Activated naive CD4-positive, alpha-beta T cell treated with anti-CD3 and anti-CD28 coated beads for 36 hours (primary cell): ENCODE results near the gene PLD1. TPM values are rescaled to one million over a fixed set of nuclear protein-coding genes. Genes with fewer than 3 reads are reported as not detected.

Experiments
- CTCF ChIA-PET: fragments of 350-600 bp; sonication (Branson Sonifier 250); formaldehyde crosslinking; loops from one replicate; lab custom pipeline; 2021; ENCODE audit warnings: antibody characterized with exemption; lab: Charles Lee
- DNase-seq: peaks from one replicate; pipeline ENCODE4 v3.0.0-alpha.2; 2020
- H3K27ac Mint-ChIP-seq: one replicate; pipeline ENCODE4 v1.8.0; 2021; ENCODE audit warnings: mild to moderate bottlenecking, mixed read lengths
- H3K27me3 Mint-ChIP-seq: one replicate; pipeline ENCODE4 v1.8.0; 2021; ENCODE audit warnings: low read depth, mixed read lengths
- H3K36me3 Mint-ChIP-seq: one replicate; pipeline ENCODE4 v1.8.0; 2021; ENCODE audit warnings: low read depth, mixed read lengths
- H3K4me1 Mint-ChIP-seq: one replicate; pipeline ENCODE4 v1.8.0; 2021; ENCODE audit warnings: low read depth, mixed read lengths
- H3K4me3 Mint-ChIP-seq: one replicate; pipeline ENCODE4 v1.8.0; 2021; ENCODE audit warnings: mild to moderate bottlenecking, moderate library complexity, mixed read lengths
- H3K9me3 Mint-ChIP-seq: one replicate; pipeline ENCODE4 v1.8.0; 2021; ENCODE audit warnings: mixed read lengths
- intact Hi-C: fragments of 100-400 bp; cut with micrococcal nuclease; formaldehyde crosslinking; loops from one replicate; pipeline ENCODE4 v1.15.1; 2023
- total RNA-seq, 2 experiments: library from RNA; stranded (reverse); gene quantifications; one replicate each; pipeline ENCODE4 v1.2.3, GENCODE V29; 2021

The PLD1 gene
- total RNA-seq, 2 experiments from 2014 or later, result 0.25 TPM; not detected in 1

GRCh38 chr3:171653701-171654100, 156.6 kb downstream of the PLD1 start:
- CTCF ChIA-PET, result interaction anchor here (0.5 kb wide), 1 partner anchor 691 kb away, joined by 3 read pairs; no protein-coding TSS in a partner anchor
- Mint-ChIP-seq H3K4me1 (no peaks in the 10 kb centered on the region), H3K27ac (no peak overlapping the region), H3K36me3 (no peaks in the 10 kb centered on the region), H3K9me3 (no peaks in the 10 kb centered on the region), H3K27me3 (no peaks in the 10 kb centered on the region), H3K4me3 (no peak overlapping the region)
- intact Hi-C loops, result no loop called here
- no peak for DNase-seq

DNA sequence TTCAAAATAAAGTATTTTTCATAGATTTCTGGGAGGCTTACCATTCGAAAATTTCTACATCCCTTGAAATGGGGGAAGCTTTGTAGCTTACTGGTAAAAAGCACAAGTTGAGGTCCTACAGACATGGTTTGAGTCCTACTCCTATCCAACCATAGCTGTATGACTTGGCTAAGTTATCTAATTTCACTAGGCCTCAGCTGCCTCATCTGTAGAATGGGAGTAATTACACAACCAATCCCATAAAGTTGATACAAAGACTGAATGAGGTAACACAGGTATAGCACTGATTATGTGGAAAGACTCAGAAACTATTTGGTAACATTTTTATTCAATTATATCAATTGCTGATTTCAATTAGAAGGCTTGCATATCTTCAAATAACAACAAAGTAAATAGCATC, 157.4 kb downstream of the PLD1 start:
- Mint-ChIP-seq H3K9me3 (no peaks in the 10 kb centered on the region), H3K27ac (no peak overlapping the region), H3K27me3 (no peaks in the 10 kb centered on the region), H3K4me1 (no peaks in the 10 kb centered on the region), H3K4me3 (no peak overlapping the region), H3K36me3 (no peaks in the 10 kb centered on the region)
- DNase-seq, result no peak
- CTCF ChIA-PET, result interaction anchor here (0.5 kb wide), 1 partner anchor 690 kb away, joined by 3 read pairs; no protein-coding TSS in a partner anchor
- intact Hi-C loops, result no loop called here

- H3K27ac Mint-ChIP-seq, result no peak overlapping the region
- CTCF ChIA-PET, result interaction anchor here (1.3 to 1.6 kb wide), 2 partner anchors 36 to 122 kb away, joined by 3 to 9 read pairs; no protein-coding TSS in a partner anchor
These were observed 160.2 kb downstream of the PLD1 start for GRCh38 chr3:171649911-171650592.

GRCh38 chr3:171649267-171649666, 161.0 kb downstream of the PLD1 start:
- H3K36me3 Mint-ChIP-seq, result no peaks in the 10 kb centered on the region
- H3K9me3 Mint-ChIP-seq, result no peaks in the 10 kb centered on the region
- intact Hi-C loops, result loop anchor here (10.0 kb wide), 1 partner anchor 1016 kb away; no protein-coding TSS in a partner anchor
- CTCF ChIA-PET, result interaction anchor here (1.3 kb wide), 2 partner anchors 35 to 122 kb away, joined by 3 to 4 read pairs; no protein-coding TSS in a partner anchor
- H3K27ac Mint-ChIP-seq, result no peak overlapping the region
- no peak for DNase-seq
- H3K4me3 Mint-ChIP-seq, result no peak overlapping the region
- H3K4me1 Mint-ChIP-seq, result no peaks in the 10 kb centered on the region
- H3K27me3 Mint-ChIP-seq, result no peaks in the 10 kb centered on the region

More at GRCh38 chr3:171649911-171650592, 160.2 kb downstream of the PLD1 start:
- H3K36me3 Mint-ChIP-seq, result no peaks in the 10 kb centered on the region
- no peak for DNase-seq
- H3K9me3 Mint-ChIP-seq, result no peaks in the 10 kb centered on the region
- H3K4me1 Mint-ChIP-seq, result no peaks in the 10 kb centered on the region
- intact Hi-C loops, result loop anchor here (10.0 kb wide), 1 partner anchor 1015 kb away; no protein-coding TSS in a partner anchor
- no peak overlapping the region for H3K4me3 Mint-ChIP-seq
- H3K27me3 Mint-ChIP-seq, result no peaks in the 10 kb centered on the region

- CTCF ChIA-PET, result interaction anchor here (1.3 to 1.5 kb wide), 2 partner anchors 123 to 124 kb away, joined by 4 to 12 read pairs; no protein-coding TSS in a partner anchor
- H3K4me3 Mint-ChIP-seq, result no peak overlapping the region
- DNase-seq, result no peak
- no peaks in the 10 kb centered on the region for H3K36me3 Mint-ChIP-seq
- H3K4me1 Mint-ChIP-seq, result no peaks in the 10 kb centered on the region
- H3K9me3 Mint-ChIP-seq, result no peaks in the 10 kb centered on the region
- no peak overlapping the region for H3K27ac Mint-ChIP-seq
- H3K27me3 Mint-ChIP-seq, result no peaks in the 10 kb centered on the region
- intact Hi-C loops, result loop anchor here (10.0 kb wide), 1 partner anchor 1017 kb away; no protein-coding TSS in a partner anchor
These were observed 162.2 kb downstream of the PLD1 start for GRCh38 chr3:171648069-171648468.

- Mint-ChIP-seq H3K27ac (no peak overlapping the region), H3K4me3 (no peak overlapping the region), H3K4me1 (no peaks in the 10 kb centered on the region), H3K27me3 (no peaks in the 10 kb centered on the region), H3K36me3 (no peaks in the 10 kb centered on the region), H3K9me3 (no peaks in the 10 kb centered on the region)
- intact Hi-C loops, result loop anchor here (1.0 to 10.0 kb wide), 4 partner anchors 126 to 1018 kb away; no protein-coding TSS in a partner anchor
- DNase-seq, result no peak
- CTCF ChIA-PET, result interaction anchor here (0.7 to 3.4 kb wide), 7 partner anchors 9 to 188 kb away, joined by 3 to 28 read pairs (median 3); no protein-coding TSS in a partner anchor
These were observed 163.7 kb downstream of the PLD1 start for GRCh38 chr3:171646357-171647133.

DNA sequence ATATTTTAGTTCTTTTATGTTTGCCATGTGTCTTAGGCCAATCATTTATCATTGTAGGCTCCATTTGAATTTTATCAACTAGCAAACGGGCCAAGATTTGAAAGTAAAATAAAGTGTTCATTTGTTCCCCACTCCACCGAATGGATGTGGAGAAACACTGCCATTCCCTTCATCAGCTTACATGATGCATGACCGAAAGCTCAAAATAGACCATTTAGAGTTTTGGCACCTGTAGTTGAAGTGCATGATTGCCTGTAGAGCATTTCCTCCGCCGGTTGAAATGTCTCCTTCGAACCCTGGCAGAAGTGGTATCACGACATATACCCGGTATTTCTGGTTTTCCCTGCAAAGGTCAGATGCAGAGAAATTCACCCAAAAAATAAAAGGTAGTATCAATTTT, 165.6 kb downstream of the PLD1 start:
- Mint-ChIP-seq H3K4me3 (no peak overlapping the region), H3K36me3 (no peaks in the 10 kb centered on the region), H3K4me1 (no peaks in the 10 kb centered on the region), H3K9me3 (no peaks in the 10 kb centered on the region), H3K27ac (no peak overlapping the region), H3K27me3 (no peaks in the 10 kb centered on the region)
- no peak for DNase-seq
- CTCF ChIA-PET, result interaction anchor here (0.8 to 3.4 kb wide), 6 partner anchors 23 to 189 kb away, joined by 3 to 28 read pairs (median 4); no protein-coding TSS in a partner anchor
- intact Hi-C loops, result loop anchor here (10.0 kb wide), 1 partner anchor 1020 kb away; no protein-coding TSS in a partner anchor

DNA sequence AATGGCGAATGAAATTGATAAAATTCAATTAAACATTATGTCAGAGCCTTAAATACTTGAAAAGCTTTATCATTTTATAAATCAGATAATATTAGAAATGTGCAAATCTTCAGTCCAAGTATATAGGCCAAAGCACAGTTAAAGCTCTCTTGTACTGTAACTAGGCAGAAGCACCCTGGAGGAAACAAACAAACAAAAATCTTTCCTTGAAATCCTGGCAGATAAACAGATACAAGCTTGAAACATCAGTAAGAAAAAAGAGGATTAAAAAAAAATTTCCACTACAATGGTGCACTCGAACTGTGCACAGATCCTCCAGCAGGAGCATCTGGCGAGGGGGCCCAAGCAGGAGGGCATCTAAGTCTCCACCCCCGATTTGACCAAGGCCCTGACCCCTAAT, 166.6 kb downstream of the PLD1 start:
- Mint-ChIP-seq H3K27ac (no peak overlapping the region), H3K9me3 (no peaks in the 10 kb centered on the region), H3K4me1 (no peaks in the 10 kb centered on the region), H3K36me3 (no peaks in the 10 kb centered on the region), H3K27me3 (no peaks in the 10 kb centered on the region), H3K4me3 (no peak overlapping the region)
- intact Hi-C loops, result loop anchor here (10.0 kb wide), 1 partner anchor 1021 kb away; no protein-coding TSS in a partner anchor
- CTCF ChIA-PET, result interaction anchor here (0.6 to 3.4 kb wide), 2 partner anchors 56 to 128 kb away, joined by 3 to 28 read pairs; no protein-coding TSS in a partner anchor
- DNase-seq, result no peak

DNA sequence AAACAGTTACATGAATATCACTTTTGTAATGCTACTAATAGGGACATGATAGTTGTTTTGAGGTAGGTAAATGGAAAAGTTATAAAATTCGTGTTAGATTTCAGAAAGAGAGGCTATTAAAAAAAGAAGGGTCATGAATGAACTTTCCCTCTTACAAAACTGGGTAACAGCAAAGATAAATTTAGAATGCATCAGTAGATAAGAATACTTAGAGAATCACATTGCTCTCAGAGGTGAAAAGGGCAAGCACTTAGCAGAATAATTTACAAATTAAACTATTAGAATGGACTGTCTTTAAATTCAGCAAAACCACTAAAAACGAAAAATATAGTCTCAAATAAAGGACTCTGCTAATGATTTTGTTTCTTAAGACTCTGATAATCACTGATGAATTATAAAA, 167.2 kb downstream of the PLD1 start:
- no peaks in the 10 kb centered on the region for H3K9me3 Mint-ChIP-seq
- DNase-seq, result no peak
- H3K27me3 Mint-ChIP-seq, result no peaks in the 10 kb centered on the region
- H3K36me3 Mint-ChIP-seq, result no peaks in the 10 kb centered on the region
- H3K4me1 Mint-ChIP-seq, result no peaks in the 10 kb centered on the region
- H3K4me3 Mint-ChIP-seq, result no peak overlapping the region
- H3K27ac Mint-ChIP-seq, result no peak overlapping the region
- intact Hi-C loops, result loop anchor here (10.0 kb wide), 1 partner anchor 1022 kb away; no protein-coding TSS in a partner anchor
- CTCF ChIA-PET, result interaction anchor here (0.6 to 3.4 kb wide), 2 partner anchors 56 to 129 kb away, joined by 3 to 28 read pairs; no protein-coding TSS in a partner anchor

- Mint-ChIP-seq H3K4me1 (no peaks in the 10 kb centered on the region), H3K27ac (no peak overlapping the region), H3K9me3 (no peaks in the 10 kb centered on the region), H3K27me3 (no peaks in the 10 kb centered on the region), H3K36me3 (no peaks in the 10 kb centered on the region), H3K4me3 (no peak overlapping the region)
- intact Hi-C loops, result loop anchor here (10.0 kb wide), 1 partner anchor 1024 kb away; no protein-coding TSS in a partner anchor
- no peak for DNase-seq
- CTCF ChIA-PET, result interaction anchor here (0.7 to 2.7 kb wide), 2 partner anchors 23 to 132 kb away, joined by 3 to 11 read pairs; no protein-coding TSS in a partner anchor
These were observed 169.5 kb downstream of the PLD1 start for GRCh38 chr3:171640520-171641412.

DNA sequence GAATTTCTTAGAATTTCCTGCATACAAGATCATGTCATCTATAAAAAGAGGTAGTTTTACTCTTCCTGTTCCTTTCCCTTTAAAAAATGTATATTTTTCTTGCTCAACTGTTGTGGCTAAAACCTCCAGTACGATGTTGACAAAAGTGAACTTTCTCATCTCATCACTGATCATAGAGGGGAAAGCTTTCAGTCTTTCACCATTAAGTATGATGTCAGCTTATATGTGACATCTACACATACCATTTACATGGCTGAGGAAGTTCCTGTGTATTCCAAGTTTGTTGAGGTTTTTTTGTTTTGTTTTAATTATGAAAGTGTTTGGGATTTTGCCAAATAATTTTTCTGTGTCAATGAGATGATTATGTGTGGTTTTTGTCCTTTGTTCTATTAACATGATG, 173.6 kb downstream of the PLD1 start:
- Mint-ChIP-seq H3K9me3 (no peaks in the 10 kb centered on the region), H3K27ac (no peak overlapping the region), H3K4me3 (no peak overlapping the region), H3K27me3 (no peaks in the 10 kb centered on the region), H3K36me3 (no peaks in the 10 kb centered on the region), H3K4me1 (no peaks in the 10 kb centered on the region)
- intact Hi-C loops, result no loop called here
- CTCF ChIA-PET, result no interaction called here
- no peak for DNase-seq
